Nephron (organoid): ENCODE results near the gene OGDH.

Source experiments
- H3K27ac Mint-ChIP-seq, 3 experiments: 2 replicates each; pipeline ENCODE4 v1.8.0; 2020; ENCODE audit warnings: mixed read lengths in 3 of 3, mild to moderate bottlenecking in 2 of 3, moderate library complexity in 1 of 3
- H3K27me3 Mint-ChIP-seq: 2 replicates; pipeline ENCODE4 v1.8.0; 2021; ENCODE audit warnings: low read depth, mild to moderate bottlenecking, moderate library complexity, mixed read lengths
- H3K36me3 Mint-ChIP-seq: 2 replicates; pipeline ENCODE4 v1.8.0; 2020; ENCODE audit warnings: low read depth, mixed read lengths
- H3K4me1 Mint-ChIP-seq: 2 replicates; pipeline ENCODE4 v1.8.0; 2020; ENCODE audit warnings: mixed read lengths
- H3K4me3 Mint-ChIP-seq, 3 experiments: 2 replicates each; pipeline ENCODE4 v1.8.0; 2020; ENCODE audit warnings: mild to moderate bottlenecking in 3 of 3, mixed read lengths in 3 of 3, moderate library complexity in 2 of 3
- H3K9me3 Mint-ChIP-seq: 2 replicates; pipeline ENCODE4 v1.8.0; 2020; ENCODE audit warnings: mixed read lengths
- CTCF ChIP-seq, 3 experiments: fragments of 200-600 bp; sonication (generic); IDR thresholded peaks; one replicate each; pipeline ENCODE4 v1.5.0; 2021; ENCODE audit warnings: antibody characterized with exemption in 3 of 3; ENCODE audit not compliant: unreplicated experiment in 3 of 3

The OGDH gene

GRCh38 chr7:44632196-44632595 is 25.8 kb downstream of the OGDH start:
- H3K4me1 Mint-ChIP-seq, result peaks cover 63% of the 10 kb centered on the region
- H3K36me3 Mint-ChIP-seq, result peaks cover 20% of the 10 kb centered on the region
- H3K27me3 Mint-ChIP-seq, result no peaks in the 10 kb centered on the region
- peak overlapping the region; percentile 75 to 92 (median 89) for H3K27ac Mint-ChIP-seq
- no peak for TF ChIP-seq CTCF (IDR thresholded peaks at IDR 0.05; ENCODE audit: unreplicated experiment in 3 of 3)
- no peak overlapping the region for H3K4me3 Mint-ChIP-seq
- no peaks in the 10 kb centered on the region for H3K9me3 Mint-ChIP-seq

DNA sequence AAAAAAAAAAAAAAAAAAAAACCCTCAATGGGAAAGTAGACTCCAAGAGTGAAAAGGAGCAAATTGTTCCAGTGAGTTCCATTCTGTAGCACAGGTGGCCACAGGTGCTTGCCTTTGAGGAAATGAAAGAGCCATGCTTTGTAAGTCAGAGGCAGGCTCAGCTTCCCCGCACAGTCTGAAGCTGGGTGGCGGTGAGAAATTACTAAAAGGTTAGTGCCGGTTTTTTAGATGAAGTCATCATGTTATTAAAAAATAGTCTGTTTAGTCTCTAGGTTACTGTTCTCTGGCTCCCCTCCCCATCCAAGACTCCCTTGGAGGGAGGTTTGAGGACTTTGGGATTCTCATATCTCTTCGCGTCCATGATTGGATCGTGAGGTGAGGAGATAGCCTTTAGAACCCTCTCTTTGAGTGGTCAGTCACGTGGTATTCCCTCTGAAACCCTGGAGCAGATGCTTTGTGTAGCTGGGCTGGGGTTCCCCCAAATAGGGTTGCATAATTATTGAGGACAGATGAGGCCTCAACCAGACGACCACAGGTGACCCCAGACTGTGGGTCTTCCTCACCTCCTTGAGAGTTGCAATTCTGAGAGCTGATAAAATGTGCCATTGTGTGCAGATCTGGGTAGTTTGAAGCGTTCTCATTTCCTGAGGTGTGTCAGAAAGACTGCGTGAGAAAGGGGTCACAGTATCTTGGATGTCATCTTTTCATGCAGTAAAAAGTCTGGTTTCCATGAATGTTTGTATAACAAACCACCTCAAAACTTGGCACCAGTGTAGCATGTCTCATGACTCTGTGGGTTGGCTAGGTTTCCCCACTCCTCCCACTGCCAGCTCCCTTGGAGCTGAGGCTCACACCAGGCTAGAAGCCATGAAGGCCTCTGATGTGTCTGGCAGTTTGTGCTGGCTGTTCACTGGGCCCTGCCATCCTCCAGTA is 27.1 kb downstream of the OGDH start:
- Mint-ChIP-seq H3K9me3 (no peaks in the 10 kb centered on the region), H3K4me1 (peaks cover 72% of the 10 kb centered on the region), H3K27me3 (no peaks in the 10 kb centered on the region), H3K4me3 (no peak overlapping the region), H3K27ac (peak overlapping the region in 2 of 3 experiments; percentile 83 to 87), H3K36me3 (peaks cover 20% of the 10 kb centered on the region)
- no peak for TF ChIP-seq CTCF (IDR thresholded peaks at IDR 0.05; ENCODE audit: unreplicated experiment in 3 of 3)

DNA sequence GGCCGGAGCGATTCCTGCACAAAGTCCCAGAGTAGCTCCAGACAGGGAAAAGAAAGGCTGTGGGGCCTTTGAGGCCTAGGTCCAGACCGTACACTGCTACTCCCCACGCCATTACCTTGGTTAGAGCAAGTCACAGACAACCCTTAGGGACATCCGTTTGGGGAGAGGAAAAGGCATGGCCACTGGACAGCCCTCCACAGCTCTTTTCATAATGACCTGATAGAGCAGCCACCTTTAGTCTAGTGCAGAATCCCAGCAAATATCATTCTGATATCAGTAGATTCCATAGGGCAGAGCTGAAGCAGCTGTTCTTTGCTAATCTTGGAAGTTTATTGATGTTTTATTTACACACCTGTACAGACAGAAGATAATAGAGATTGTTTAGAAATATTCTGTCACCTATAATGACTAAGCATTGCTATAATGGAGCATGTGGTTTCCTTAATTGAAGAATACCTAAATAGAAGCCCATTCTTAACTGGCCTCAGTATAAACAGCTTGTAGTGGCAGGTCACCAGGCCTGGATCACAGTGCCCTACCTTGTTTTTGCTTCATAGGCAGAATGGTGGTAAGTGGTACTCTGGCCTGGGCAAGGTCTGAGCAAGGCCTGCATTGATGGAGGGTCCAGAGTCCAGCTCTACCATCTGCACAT is 27.9 kb downstream of the OGDH start:
- TF ChIP-seq CTCF (IDR thresholded peaks at IDR 0.05; ENCODE audit: unreplicated experiment in 3 of 3), result no peak
- H3K4me3 Mint-ChIP-seq, result no peak overlapping the region
- H3K27me3 Mint-ChIP-seq, result no peaks in the 10 kb centered on the region
- H3K9me3 Mint-ChIP-seq, result no peaks in the 10 kb centered on the region
- H3K27ac Mint-ChIP-seq, result peak overlapping the region; percentile 74 to 87 (median 83)
- peaks cover 16% of the 10 kb centered on the region for H3K36me3 Mint-ChIP-seq
- peaks cover 72% of the 10 kb centered on the region for H3K4me1 Mint-ChIP-seq

GRCh38 chr7:44634839-44635591 is 28.6 kb downstream of the OGDH start:
- Mint-ChIP-seq H3K27me3 (no peaks in the 10 kb centered on the region), H3K36me3 (peaks cover 13% of the 10 kb centered on the region), H3K4me3 (peak overlapping the region in 1 of 3 experiments; percentile 38), H3K9me3 (no peaks in the 10 kb centered on the region), H3K27ac (peak overlapping the region; percentile 74 to 87 (median 83)), H3K4me1 (peaks cover 74% of the 10 kb centered on the region)
- no peak for TF ChIP-seq CTCF (IDR thresholded peaks at IDR 0.05; ENCODE audit: unreplicated experiment in 3 of 3)

- no peak for TF ChIP-seq CTCF (IDR thresholded peaks at IDR 0.05; ENCODE audit: unreplicated experiment in 3 of 3)
- Mint-ChIP-seq H3K27me3 (no peaks in the 10 kb centered on the region), H3K4me3 (no peak overlapping the region), H3K9me3 (no peaks in the 10 kb centered on the region), H3K4me1 (peaks cover 70% of the 10 kb centered on the region), H3K36me3 (peaks cover 12% of the 10 kb centered on the region), H3K27ac (peak overlapping the region in 1 of 3 experiments; percentile 31)
These were observed 29.7 kb downstream of the OGDH start for GRCh38 chr7:44636041-44636584.
